GM21515 (cell line): ENCODE results near the gene MRPS34.

Experiments used
- ATAC-seq: cut with Tn5 transposase; IDR thresholded peaks from one replicate; pipeline ENCODE4 v1.9.1; 2021; ENCODE audit not compliant: unreplicated experiment

Gene MRPS34

DNA sequence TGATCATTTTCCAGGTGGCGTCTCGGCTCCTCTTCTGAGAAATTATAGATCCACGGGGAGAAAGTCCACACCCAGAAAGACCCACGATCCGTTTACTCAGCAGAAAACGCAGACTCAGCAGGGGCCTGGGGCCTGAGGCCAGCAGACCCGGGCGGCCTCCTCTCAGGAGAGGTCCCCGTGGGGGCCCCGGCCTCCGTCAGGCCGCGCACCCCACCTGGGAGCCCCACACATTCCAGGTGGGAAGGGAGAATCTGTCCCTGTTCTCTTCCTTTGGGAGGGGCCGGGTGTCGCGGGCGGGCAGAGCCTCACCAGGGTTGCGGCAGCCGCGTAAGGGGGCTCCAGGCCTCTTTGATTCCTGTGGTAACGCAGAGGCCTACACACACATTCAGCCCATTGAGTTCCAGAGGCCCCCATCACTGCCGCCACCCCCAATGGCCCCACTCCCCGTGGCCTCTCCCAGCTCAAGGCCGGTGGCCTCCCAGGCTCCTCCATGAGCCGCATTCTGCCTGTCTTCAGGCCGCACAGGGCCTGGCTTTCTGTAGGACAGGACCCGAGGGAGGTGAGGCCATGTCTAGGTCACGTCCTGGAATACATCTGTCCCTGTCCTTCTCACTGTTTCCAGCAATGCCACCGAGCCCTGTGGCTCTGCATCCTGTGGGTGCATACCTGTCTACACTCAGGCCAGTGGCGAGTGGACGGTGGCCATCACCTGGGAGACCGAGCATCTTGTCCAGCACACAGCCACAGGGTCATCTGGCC is 22.2 kb upstream of the MRPS34 start:
- ATAC-seq: no peak

DNA sequence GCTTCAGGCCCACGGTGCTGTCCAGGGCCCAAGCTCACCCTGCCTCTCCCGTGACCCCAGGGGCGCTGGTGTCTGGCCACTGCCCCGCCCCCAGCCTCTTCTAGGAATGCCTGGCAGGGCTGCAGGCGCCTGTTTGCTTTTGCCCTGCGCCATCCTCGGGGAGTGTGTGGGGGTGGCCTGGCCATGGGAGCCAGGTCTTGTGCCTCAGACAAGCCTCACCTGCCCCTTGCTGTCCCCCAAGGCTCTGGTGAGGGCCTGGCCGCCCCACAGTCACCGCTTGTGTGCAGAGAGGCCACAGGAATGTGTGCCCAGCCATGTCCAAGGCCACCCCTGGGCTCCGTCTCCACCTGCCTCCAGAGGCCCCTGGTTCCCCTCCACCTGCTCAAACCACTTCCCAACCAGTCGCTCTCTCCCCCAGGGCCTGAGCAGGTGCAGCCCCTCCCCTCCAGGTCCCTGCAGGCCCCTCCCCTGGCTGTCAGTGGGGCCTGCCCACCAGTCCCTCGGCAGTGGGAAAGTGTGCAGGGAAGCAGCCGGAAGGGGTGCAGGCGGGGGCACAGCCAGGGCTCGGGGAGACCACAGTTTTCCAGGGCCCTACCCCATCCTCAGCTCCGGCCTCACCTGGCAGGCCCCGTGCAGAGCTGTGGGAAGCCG is 21.4 kb upstream of the MRPS34 start:
- no peak for ATAC-seq

GRCh38 chr16:1793578-1794220 is 20.8 kb upstream of the MRPS34 start, which contains the start of gene IGFALS:
Gene IGFALS, minus strand, starts transcription at chr16:1793705. Its CDS starts 53 bp downstream, at chr16:1793652.
- no peak for ATAC-seq

GRCh38 chr16:1792836-1793577 is 20.1 kb upstream of the MRPS34 start:
- no peak for ATAC-seq

DNA sequence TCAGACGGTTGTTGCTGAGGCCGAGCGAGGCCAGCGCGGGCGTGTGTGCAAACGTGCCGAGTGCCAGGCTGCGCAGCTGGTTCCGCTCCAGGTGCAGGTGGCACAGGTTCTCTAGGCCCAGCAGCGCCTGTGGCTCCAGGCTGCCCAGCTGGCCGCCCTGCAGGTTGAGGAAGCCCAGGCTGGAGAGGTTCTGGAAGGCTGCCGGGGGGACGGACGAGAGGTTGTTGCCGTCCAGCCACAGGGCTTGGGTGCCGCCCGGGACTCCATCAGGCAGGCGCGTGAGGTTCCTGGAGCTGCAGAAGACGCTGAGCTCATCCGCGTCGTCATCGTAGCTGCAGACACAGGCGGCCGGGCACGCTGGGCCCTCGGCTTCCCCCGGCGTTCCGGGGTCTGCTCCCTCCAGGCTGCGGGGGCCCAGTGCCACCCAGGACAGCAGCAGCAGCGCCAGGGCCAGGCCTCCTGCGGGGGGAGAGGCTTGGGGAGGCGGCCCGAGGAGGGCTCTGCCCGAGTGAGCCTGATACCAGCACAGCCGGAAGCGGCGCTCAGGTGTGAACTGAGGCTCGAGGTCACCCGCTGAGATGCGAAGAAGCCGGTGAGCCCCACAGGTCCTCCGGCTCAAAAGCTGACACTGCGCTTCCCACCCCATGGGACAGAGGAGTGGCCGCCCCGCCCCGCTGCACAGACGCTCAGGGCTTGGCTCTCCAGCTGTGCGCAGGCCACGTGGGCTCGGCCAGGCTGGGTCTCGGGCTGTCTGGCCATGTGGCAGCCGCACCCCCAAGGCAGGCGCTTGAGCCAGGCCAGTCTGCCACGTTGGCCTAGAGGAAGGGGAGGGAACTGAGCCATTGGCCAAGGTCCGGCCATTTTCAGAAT is 19.2 kb upstream of the MRPS34 start:
- no peak for ATAC-seq

- ATAC-seq: no peak
These were observed 18.5 kb upstream of the MRPS34 start for GRCh38 chr16:1791256-1791942.

GRCh38 chr16:1790611-1791255 is 17.8 kb upstream of the MRPS34 start:
- no peak for ATAC-seq

- ATAC-seq: no peak
These were observed 17.3 kb upstream of the MRPS34 start for GRCh38 chr16:1790261-1790610.

DNA sequence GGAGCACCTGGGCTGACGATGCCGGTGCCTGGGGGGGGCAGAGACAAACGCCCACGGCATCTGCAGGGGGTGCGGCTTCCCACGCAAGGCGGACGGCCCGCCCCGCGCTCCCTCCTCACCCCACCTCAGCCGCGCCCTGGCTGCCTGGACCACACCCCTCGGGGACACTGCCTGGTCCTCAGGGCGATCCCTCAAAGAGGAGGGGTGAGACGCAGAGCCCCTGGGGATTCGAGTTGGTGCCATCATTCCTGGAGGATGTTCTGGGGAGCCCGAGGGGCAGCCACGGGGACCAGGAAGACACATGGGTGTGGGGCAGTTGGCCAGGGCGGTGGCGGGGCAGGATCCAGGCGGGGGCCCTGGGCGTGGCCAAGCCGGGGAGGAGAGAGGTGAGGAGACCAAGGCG is 16.7 kb upstream of the MRPS34 start:
- no peak for ATAC-seq

DNA sequence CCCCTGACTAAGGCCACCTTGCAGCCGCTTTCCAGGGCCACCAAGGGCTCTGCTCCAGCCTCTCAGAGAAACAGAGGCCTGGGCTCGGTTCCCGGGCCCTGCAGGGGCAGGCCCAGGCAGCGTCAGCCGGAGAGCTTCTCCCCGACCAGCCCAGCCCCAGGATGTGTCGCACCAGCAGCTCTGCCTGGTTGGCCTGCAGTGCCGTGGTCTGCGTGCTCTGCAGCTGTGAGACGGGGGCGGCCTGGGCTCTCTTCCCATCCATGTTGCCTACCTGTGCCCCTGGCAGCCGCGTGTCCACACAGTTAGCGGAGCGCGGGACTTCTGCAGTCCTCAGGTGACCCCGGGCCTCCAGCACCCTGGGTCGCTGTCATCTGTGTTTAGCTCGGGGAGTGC is 15.8 kb upstream of the MRPS34 start:
- ATAC-seq: no peak

- ATAC-seq: no peak
These were observed 15.3 kb upstream of the MRPS34 start for GRCh38 chr16:1788095-1788707.

GRCh38 chr16:1787322-1788094 is 14.6 kb upstream of the MRPS34 start:
- no peak for ATAC-seq

GRCh38 chr16:1787056-1787321 is 14.1 kb upstream of the MRPS34 start:
- no peak for ATAC-seq

GRCh38 chr16:1786242-1787055 is 13.5 kb upstream of the MRPS34 start:
- no peak for ATAC-seq

DNA sequence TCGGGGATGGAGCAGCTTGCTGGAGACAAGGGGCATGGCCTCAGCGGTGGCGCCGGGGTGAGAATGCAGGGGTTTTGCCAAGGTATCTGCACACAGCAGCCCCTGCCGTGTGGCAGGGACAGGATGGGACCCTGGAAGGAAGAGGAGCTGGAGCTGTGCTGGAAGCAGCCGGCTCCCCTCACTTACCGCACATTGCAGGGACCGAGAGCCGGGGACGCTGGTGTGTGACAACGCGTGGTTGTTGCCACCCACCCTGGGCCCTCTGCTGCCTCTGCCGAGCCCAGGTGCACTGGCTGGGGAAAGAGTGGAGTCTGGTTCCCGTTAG is 12.9 kb upstream of the MRPS34 start:
- ATAC-seq: no peak

GRCh38 chr16:1784977-1785845 is 12.3 kb upstream of the MRPS34 start:
- no peak for ATAC-seq
